Right hindlimb (tissue), 1 donor: ENCODE data around the gene HSPG2.
"Not testable (repeated sequence)": the region's sequence is repeated elsewhere in the genome, so short reads cannot be mapped to it uniquely, and the experiment has no call there.

Source experiments
- DNase-seq: peaks from one replicate; pipeline ENCODE4 v3.0.0-alpha.2; 2018

HSPG2 gene

GRCh38 chr1:21931171-21932093 is 5.7 kb downstream of the HSPG2 start:
- peak; percentile 65 for DNase-seq

- DNase-seq = no peak
These were observed 6.4 kb downstream of the HSPG2 start for GRCh38 chr1:21930629-21931170.

GRCh38 chr1:21930080-21930571 is 7.0 kb downstream of the HSPG2 start:
- no peak for DNase-seq

DNA sequence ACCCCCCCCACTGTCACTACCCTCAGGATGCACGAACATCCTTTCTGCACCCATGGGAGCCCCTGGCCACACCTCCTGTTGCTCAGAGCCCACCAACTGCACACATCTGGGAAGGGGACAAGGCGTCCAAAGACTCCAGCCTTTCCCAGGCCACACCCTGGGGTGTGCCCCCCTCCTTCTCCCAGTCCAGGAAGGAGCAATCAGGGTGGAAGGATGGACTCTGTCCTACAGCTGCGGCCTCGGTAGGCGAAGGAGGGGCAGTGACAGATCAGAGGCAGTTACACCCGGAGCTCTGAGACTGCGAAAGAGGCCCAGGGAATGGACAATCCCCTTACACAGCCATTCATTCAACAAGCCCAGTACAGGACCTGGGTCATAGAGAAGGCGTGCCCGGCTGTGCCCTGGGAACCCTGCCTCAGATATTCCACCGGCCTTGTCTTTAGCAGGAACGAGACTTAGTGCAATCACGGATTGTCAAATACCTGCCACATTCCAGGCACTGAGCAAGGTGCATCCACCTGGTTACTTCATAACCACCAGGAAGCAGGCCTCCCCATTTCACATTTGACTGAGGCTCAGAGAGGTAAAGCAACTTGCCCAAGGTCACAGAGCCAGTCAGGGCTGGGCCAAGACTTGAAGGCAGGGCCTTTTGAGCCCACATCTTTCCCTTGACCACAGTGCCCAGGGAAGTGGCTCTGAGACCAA is 9.4 kb downstream of the HSPG2 start:
- peak; percentile 73 for DNase-seq

GRCh38 chr1:21926814-21927532 is 10.1 kb downstream of the HSPG2 start:
- peak; percentile 61 for DNase-seq

DNA sequence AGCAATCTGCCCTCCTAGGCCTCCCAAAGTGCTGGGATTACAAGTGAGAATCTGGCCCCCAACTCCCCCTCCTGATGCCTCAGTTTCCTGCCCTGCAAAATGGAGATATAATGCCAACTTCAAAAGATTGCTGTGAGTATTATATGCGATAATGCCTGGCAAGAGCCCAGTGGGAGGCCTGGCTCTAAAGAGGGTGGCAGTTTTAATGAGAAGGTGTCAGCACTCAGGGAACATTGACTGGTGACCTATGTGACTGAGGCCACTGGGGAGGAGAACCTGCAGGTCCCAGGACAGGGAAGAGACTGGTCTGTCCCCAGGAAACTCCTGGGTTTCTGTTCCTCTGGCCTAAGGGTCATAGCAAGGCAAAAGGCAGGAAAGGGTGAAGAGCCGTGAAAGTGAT is 11.0 kb downstream of the HSPG2 start:
- DNase-seq = no peak

GRCh38 chr1:21925334-21925940 is 11.7 kb downstream of the HSPG2 start:
- no peak for DNase-seq

DNA sequence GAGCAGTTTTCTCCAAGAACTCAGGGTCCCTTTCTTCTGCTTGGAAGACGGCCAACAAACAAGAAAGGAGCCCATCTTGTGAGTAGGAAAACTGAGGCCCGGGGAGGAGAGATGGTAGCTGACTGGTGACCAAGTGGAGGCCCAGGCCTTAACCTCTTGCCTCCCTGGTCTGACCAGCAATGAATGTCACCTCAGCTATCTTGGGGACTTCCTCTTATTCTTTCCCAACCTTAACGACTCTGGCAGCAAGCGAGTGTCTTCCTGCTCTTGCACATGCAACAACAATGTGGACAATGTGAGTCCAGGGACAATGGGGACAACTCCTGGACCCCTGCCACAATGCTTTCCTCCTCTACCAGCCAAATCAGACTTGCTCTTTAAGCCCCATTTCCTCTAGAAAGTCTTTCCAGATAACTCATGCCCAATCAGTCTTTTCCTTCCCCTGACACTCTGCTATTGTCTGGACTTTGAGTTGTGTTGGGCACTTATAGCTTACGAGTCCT is 12.6 kb downstream of the HSPG2 start:
- no peak for DNase-seq

DNA sequence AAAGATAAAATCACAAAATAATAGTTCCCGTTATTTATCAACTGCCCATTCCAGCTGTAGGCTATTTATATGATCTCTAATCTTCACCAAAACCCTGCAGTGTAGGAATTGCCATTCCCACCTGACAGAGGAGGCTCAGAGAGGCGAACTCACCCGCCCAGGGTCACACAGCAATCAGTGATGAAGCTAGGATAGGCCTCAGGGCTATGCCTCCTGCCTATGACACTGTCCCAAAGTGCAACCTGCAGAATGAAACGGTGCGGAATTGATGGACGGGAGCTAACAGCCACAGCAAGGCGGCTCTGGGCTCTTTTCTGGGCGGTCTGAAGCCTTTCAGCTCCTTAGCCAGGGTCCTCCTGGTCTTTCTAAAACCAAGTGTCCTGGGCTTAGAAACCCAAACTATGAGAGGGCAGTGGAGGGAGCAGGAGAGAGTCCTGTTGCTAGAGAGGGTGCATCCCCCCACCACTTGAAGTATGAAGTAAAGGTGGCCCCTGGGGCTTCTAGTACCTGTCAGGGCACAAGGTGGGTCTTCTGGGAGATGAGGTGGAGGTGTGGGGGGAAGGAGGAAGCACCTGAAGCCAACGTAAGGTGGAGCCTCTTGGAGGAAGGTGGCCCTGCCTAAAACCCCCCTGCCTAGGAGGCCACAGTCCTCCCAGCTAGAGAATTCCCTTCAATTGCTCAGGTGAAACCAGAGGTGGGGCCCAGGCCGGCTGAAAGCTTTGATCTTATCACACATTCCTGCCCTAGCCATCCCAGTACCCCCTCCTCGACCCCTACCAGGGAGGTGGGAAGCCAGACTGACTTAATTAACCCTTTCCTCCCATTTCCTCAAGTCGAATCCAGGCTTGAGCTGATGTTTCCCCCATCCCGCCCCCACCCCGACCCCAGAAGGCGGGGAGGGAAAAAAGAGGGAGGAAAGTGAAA is 14.8 kb downstream of the HSPG2 start:
- DNase-seq = no peak

DNA sequence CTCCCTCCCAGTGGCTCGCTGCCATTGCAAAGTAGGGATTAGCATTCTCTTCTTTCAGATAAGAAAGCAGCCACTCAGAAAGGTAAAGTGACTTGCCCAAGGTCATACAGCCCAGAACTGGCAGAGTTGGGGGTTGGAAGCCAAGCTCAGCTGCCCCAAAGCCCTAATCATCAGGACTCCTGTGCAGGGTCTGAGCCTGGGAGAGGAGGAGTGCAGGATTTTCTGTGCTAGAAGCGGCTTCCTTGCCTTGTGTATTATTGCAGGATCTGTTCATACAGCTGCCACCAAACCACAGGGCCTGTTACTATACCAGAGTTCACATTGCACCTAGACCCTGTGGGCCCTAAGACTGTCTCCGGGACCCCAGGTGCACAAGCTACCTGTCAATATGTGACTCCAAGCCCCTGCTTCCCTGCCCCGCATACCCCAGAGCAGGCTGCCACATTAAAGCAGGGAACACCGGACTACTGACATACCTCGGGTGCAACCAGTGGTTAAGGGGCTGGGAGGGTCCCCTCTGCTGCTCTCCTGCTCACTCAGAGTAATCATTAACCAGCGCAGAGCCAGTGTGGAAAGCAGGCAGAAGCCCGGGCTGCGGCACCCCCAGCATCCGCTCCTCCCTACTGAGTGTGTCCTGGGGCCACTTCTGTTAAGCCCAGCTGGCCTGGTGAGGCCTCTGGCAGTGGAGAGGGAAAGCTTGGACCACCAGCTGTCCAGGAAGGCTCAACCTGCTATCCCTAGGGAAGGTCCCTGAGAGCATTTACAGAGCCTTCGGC is 15.8 kb downstream of the HSPG2 start:
- DNase-seq = no peak

DNA sequence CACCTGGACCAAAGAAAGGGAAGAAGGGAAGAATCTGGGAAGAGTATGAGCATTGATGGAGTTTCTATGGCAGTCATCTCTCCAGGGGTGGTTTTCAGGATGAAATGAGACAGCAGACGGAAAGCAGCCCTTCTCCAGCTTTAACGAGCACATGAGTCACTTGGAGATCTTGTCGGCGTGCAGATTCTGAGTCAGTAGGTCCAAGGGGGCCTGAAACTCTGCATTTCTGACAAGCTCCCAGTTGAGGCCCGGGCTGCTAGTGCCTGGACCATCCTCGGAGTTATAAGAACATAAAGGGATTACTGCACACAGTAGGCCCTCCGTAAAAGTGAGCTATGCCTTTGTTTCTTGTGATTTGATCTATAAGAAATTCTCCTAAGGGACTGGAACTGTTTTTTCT is 17.6 kb downstream of the HSPG2 start:
- no peak for DNase-seq

DNA sequence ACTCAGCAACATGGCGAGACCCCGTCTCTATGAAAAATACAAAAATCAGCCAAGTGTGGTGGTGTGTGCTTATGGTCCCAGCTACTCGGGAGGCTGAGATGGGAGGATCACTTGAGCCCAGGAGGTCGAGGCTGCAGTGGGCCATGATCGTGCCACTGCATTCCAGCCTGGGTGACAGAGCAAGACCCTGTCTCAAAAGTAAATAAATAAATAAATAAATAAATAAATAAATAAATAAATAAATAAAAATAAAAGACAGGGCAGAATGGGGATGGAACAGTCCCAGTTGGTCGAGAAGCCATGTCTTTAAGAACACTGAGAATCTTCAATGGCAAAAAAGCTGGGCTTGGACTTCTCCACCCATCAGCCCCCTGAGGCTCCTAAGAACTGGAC is 19.9 kb downstream of the HSPG2 start:
- not testable (repeated sequence) for DNase-seq

GRCh38 chr1:21916447-21917238 is 20.5 kb downstream of the HSPG2 start:
- no peak for DNase-seq

DNA sequence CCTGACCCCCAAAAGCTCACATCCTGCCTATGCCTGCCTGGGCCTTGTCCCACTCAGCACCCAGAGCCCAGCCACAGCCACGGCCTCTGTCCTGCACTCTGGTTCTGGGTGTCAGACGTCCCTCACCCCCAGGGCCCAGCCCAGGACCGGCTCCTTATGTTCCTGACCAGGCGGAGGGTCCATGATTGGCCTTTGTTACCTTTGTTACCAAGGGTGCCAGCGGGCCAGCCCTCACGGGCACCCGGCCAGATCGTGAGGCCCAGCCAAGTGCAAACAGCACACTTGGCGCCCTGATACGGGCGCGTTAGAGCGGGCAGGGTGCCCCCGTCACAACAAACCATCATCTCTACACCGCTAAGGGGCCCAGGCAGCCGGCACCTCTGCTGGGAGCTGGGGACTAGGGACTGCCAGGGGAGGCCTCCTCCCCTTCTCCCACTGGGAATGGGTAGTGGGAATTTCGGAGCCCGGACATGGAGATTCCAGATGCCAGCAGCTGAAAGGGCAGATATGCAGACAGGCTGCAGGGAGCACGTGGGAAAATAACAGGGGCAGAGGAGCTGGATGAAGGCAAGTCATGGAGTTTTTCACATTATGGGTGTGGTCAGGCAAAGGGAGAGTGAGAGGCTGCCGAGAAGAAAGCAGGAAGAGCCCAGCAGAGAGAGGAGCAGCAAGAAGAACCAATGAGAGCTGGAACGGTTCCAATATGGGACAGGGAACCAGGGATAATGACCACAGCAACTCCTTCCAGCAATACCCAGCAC is 22.1 kb downstream of the HSPG2 start:
- peak; percentile 65 for DNase-seq

DNA sequence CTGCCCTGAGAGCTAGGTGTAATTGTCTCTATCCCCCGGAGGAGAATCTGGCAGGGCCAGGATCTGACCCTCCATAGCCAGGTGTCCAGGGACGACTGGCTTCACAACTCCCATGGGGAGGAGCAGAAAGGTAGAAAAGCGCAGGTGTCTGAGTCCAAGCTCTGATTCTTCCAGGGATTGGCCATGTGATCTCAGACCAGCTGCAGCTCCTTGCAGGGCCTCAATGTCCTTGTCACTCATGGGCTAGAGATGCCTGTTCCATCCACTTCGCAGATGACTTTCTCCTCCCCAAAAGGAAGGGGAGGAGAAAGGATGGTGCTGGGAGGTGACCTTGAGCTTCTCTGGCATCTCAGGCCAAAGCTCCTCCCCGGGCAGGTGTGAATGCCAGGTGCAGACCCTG is 22.7 kb downstream of the HSPG2 start:
- no peak for DNase-seq

GRCh38 chr1:21913763-21914162 is 23.3 kb downstream of the HSPG2 start:
- DNase-seq = no peak

DNA sequence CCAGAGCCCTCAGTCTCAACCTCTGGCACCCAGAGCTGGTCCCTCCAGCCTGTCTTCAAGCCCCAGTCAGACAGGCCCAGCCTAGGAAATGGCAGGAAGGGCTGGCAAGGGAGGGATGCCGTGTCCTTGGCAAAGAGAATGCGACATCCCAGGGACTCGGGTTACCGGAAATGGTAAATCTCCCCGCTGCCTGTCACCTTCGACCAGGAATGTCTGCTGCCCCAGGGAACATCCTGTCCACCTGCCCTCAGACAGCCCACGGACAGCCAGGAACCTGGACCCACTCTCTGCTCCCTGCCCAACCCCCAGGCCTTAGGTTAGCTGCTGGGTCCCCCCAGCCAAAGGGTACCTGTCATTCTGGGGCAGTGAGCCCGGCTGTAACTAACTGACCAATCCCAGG is 23.9 kb downstream of the HSPG2 start:
- no peak for DNase-seq

GRCh38 chr1:21912038-21912758 is 24.9 kb downstream of the HSPG2 start:
- DNase-seq = no peak
